NCI-H345 (cell line): Measurements from ENCODE around the gene UROC1.

Experiments used
- DNase-seq: peaks from one replicate; lab custom pipeline; 2025; lab: John Stamatoyannopoulos, UW

The UROC1 gene

DNA sequence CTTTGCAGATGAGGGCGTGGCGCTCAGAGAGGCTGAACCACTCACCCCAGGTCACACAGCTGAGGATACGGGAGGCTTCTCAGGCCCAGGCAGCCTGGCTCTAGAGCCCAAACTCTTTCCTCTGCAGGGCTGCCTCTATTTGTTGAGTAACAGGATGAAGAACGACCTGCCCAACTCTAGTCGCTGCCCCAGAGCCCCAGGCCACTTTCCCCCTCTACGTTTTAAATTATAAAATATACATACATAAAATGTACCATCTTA, 22.7 kb downstream of the UROC1 start:
- DNase-seq, result no peak

DNA sequence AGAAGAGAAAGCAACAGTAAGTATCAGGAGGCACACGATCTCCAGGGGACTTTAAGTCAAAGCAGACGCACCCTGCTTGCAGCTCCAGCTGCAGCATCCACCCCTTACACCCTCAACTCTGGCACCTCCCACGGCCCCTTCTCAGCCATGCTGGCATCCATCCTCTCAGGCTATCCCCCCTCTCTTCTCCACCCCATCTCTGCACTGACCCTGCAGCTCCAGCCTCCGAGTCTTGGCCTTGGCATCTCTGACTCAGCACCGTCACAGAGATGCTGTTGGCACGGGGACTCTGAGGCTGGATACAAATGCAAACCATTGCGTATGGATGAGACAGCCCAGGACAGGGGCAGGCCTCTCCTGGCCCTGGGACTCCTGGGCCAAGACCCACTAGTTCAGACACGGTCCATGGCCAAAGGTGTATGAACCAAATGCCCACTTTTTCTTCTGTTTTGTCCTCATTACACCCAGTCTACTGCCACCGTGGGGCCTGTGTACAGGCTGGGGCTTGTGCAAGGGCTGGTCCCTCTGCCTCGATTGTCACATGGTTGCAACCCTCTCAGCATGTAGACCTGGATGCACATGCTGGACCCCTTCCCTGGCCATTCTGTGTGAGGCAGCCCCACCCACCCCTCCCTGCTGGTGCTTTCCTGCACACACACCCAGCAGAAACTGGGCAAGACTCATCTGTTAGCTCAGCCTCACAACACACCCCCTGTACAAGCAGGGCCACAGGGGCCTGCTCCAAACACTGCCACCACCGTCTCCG, 23.2 kb downstream of the UROC1 start:
- no peak for DNase-seq

DNA sequence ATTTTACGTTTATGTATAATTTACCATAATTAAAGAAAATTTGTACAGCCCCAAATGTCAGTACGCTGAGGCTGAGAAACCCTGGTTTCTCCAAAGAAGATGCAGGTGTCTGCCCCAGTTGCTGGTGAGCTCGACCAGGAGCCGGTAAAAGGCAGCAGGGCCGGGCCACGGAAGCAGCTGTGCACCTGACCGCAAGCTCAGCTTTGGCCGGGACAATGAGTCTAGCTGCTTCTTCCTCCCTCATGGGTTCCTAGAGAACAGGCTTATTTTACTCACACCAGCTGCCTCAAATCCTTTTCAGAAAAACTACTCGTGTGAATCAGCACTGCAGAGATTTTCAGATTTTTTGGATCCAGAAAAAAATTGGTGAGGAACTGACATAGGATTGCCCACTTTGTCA, 23.8 kb downstream of the UROC1 start:
- DNase-seq, result no peak

DNA sequence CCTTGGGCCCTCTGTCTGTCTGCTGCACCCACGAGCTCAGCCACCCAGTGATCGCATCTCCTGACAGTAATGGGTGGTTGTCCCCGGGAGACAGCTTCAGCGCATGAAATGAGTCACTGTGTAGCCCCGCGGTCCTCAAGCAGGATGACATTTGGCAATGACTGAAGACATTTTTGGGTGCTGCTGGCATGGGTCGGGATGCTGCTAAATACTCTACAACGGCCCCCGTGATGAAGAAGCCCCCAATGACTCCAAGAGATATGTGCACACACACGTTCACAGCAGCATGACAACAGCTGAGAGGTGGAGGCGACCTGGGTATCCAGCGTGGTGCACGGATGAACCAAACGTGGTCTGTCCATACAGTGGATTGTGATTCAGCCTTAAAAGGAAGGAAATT, 24.5 kb downstream of the UROC1 start:
- no peak for DNase-seq

DNA sequence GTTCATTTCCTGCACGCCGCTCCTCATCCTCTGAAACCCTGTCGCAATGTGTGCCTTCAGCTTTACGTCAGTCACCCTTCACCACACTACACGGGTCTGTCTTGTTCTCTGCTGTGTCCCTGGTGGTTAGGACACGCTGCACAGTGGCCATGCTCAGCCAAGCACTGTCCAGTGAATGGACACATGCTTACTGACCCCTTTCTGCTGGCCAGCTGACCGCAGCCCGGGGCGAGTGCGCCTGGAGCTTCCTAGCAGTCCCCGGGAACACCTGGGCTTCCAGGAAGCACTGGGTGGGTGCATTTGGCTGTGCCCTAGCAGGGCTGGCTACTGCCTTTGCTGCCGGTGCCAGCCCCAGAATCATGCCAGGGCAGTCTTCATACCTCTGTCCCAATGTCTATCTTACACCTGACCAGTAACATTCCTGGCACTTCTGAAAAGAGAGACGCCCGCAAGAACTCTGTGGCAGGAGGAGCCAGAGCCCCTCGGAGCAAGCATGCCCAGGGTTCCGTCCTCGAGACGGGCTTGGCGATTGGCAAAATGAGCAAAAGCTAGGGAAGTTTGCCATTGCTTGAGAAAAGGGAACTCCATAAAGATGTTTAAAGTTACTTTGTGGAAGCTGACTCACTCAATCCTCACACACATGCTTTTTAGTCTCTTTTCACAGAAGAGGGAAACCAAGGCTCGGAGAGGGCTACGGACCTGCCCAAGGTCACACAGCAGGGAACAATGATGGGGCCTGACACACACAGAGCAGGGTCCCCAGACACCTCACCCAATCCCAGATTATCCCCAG, 26.2 kb downstream of the UROC1 start:
- no peak for DNase-seq

- DNase-seq, result no peak
These were observed 27.0 kb downstream of the UROC1 start for GRCh38 chr3:126490619-126491018.

DNA sequence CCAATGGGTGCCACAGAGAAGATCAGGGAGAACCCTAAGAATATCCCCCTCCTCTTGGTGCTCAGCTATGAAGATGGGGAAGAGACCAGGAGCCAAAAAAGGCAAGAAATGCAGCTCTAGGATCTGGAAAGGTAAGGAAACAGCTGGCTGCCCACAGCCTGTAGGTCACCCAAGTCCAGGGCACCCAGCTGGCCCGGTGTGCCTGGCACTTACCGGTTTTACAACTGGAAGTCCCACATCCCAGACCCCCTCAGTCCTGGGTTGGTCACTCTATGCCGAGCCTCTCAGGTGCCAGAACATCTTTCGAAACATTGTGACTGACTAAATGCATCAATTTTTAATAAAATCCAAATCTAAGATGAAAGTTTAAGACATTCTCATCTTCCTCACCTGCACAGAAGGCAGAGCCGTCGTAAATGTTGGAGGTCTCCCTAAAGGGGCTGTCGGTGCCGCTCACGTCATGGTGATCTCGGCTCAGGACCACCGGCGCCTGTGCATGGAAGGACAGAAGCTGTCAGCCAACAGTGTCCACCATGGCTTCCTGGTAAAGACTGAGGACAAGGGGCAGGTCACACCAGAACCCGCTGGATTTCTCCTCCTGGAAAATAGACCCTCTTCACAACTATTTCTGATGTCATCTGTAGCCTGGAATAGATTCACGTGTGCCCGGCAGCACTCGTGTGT, 28.5 kb downstream of the UROC1 start:
- no peak for DNase-seq

GRCh38 chr3:126488185-126488584, 29.4 kb downstream of the UROC1 start:
- no peak for DNase-seq

- DNase-seq, result no peak
These were observed 30.3 kb downstream of the UROC1 start for GRCh38 chr3:126487151-126487771.

DNA sequence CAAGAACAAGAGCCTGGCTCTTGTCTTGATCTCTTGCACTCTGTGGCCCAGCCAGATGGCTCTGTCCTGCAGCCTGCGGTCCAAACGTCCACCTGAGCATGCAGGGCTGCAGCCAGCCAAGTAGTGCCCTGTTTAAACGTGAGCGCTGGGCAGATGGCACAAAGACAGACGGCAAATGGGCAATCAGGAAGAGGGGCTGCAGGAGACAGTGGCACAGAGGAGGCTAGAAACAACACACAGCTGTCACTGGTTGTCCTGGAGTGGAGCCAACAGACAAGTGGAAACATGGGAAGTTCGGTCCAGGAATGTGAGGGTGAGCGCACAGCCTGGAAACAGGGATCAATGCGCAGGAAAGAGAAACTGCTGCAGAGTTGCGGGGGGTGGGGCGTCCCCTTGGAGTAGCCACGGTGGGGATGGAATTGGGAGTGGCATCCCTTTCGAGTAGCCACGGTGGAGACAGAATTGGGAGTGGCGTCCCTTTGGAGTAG, 31.2 kb downstream of the UROC1 start:
- no peak for DNase-seq

- DNase-seq, result no peak
These were observed 31.6 kb downstream of the UROC1 start for GRCh38 chr3:126485956-126486355.

DNA sequence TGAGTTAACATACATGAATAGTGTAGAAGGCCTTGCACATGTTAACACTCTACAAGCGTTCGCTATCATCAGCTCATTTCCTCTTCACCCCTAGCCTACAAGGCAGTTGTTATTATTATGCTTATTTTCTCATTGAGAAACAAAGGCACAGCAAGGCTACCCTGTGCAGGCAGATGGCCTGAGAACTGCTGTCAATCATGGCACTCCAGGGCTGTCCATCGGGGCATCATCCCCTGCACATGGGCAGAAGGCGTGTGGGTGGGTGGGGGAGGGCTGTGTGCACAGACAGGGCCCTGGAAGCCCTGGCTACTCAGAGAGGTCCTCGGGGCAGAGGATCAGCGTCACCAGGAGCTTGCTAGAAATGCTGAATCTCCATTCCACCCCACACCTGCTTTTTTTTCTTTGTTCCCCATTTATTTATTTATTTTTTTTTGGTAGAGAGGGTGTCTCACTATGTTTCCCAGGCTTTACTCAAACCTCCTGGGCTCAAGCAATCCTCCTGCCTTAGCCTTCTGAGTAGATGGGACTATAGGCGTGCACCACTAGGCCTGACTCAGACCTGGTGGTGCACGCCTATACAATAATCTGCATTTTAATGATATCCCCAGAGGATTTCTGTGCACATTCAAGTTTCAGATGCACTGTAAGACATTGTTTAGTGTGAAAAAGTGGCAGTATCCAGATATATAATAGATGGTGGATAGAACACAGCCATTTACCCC, 32.2 kb downstream of the UROC1 start:
- DNase-seq, result no peak

GRCh38 chr3:126484662-126485061, 32.9 kb downstream of the UROC1 start:
- no peak for DNase-seq

DNA sequence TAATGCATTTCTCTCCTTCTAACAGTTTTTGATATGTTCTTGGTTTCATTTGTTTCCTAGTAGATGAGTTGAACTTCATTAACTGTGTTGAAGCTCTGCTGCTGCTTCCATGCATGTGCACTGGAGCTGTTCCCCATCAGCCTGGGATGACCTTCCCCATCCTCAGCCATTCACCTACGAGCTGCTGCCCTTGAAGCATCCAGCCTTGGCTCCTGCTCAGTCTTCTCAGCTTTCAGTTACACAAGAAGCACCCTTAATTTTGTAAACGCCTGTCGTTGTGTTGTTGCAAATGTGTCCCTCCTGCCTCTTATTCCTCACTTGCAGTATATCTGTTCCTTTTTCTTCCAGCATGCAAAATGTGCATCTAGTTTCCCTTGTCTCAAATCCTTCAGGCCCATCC, 33.4 kb downstream of the UROC1 start:
- DNase-seq, result no peak

DNA sequence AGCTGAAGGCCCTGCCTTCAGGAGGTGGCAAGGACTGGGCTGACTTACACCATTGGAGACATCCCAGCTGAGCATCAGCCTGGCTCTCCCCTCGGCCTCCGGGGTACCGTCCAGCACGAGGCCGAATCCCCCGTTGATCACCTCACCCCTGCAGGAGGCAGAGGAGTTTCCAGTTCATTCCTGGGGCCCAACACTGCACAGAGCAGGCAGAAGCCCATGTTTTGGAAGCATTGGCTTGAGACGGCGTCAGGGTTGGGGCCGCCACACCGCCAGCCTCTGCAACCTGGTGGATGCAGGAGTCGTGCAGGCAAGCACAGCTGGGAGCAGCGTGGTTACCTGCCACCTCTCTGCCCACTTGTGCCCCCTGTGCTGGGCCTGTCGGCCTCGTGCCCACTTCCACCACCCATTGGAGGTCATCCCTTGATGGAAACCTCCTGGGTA, 34.2 kb downstream of the UROC1 start:
- no peak for DNase-seq

GRCh38 chr3:126482503-126483255, 34.9 kb downstream of the UROC1 start:
- DNase-seq, result no peak

DNA sequence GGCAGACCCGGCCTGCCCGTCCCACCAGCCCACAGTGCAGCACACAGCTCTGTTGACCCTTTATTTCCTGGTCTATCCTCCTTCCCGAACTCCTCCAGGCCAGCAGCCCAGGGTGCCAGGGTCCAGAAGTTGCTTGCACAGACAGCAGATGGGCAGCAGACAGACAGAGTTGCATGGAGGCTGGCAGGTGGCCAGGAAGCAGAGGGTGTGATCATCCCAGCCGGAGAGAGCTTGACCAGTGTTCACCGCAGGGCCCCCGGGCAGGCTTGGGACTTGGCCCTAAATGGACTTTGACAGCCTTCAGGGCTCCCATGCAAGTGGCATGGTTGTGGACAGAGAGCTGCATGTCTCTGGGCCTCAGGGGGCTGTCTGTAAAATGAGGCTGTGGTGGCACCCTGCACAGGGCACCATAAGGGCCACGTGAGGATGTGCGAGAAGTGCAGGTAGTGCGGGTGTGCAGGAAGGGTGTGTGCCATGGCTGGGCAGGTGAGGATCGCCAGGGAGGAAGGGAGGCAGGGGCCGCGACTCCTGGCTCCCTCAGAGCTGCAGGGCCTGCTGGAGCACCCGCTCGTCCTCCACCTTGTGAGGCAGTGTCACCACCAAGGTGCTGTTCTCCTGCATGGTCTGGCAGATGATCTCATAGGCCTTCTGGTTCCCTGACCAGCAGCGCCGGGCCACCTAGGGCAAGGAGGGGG, 35.6 kb downstream of the UROC1 start:
- DNase-seq, result no peak

DNA sequence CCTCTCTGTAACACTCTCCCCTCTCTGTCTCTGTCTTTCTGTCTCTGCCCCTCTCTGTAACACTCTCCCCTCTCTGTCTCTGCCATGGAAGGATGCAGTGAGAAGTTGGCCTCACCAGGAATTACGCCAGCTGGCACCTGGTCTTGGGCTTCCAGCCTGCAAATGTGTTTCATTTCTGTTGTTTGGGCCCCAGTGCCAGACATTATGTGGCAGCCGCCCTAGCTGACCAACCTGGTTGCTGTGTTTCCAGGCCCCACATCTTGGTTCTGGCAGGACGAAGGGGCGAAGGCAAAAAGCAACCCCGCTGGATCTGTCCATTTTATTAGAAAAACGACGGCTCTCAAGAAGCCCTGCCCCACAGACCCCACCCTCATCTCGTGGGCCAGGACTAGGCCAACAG, 36.7 kb downstream of the UROC1 start:
- DNase-seq, result no peak

DNA sequence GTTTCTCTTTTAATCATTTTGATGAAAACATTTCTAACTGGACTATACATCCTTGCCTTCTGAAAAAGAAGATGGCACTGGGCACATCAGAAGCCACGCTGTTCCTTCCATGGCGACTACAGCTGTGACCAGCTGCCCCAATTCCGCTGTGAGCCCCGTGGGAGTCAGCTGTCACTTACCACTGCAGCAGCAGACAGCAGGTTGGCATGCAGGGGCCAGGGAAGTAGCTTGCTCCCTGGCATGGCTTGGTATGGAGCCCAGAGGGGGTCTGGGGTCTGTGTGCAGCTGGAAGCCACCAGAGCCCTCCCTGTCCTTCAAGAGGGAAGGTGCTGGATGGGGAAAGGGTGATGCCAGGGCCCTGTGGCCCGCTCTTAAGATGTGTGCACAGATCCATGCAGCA, 37.4 kb downstream of the UROC1 start:
- DNase-seq, result no peak

DNA sequence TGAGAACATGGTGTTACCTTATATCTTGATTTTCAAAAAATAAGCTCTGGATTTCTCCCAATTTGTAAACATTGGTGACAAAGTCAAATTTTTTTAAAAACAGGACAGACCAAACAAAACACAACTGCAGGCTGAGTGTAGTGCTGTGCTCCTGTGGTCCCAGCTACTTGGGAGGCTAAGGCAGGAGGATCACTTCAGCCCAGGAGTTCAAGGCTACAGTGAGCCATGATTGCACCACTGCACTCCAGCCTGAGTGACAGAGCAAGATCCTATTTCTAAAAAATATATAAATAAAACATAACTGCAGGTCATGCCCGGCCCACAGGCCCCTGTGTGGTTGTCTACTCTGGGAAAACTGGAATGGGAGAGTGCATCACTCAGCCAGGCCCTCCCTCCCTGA, 37.9 kb downstream of the UROC1 start:
- no peak for DNase-seq
